GM18909 (cell line): ENCODE results near the gene SHFL.

Experiments
- ATAC-seq: cut with Tn5 transposase; IDR thresholded peaks from one replicate; pipeline ENCODE4 v1.9.1; 2021; ENCODE audit warnings: mild to moderate bottlenecking; ENCODE audit not compliant: unreplicated experiment, poor library complexity

SHFL gene

GRCh38 chr19:10086591-10087192 is 575 bp downstream of the SHFL start:
- peak; percentile 4 for ATAC-seq

- ATAC-seq, result no peak
These were observed 1.4 kb downstream of the SHFL start for GRCh38 chr19:10087296-10088061.

- ATAC-seq, result no peak
These were observed 2.9 kb downstream of the SHFL start for GRCh38 chr19:10088949-10089554.

GRCh38 chr19:10089801-10090375 is 3.8 kb downstream of the SHFL start:
- no peak for ATAC-seq

- no peak for ATAC-seq
These were observed 5.2 kb downstream of the SHFL start for GRCh38 chr19:10091370-10091687.

GRCh38 chr19:10091895-10092641 is 6.0 kb downstream of the SHFL start:
- ATAC-seq, result no peak

GRCh38 chr19:10092648-10093294 is 6.7 kb downstream of the SHFL start:
- ATAC-seq, result no peak

- no peak for ATAC-seq
These were observed 7.4 kb downstream of the SHFL start for GRCh38 chr19:10093295-10094186.

- no peak for ATAC-seq
These were observed 9.5 kb downstream of the SHFL start for GRCh38 chr19:10095622-10095947.

- peak; percentile 82 for ATAC-seq
These were observed 10.0 kb downstream of the SHFL start for GRCh38 chr19:10095948-10096614.

GRCh38 chr19:10096615-10096963 is 10.5 kb downstream of the SHFL start:
- no peak for ATAC-seq

GRCh38 chr19:10100163-10100785 is 14.2 kb downstream of the SHFL start:
- ATAC-seq, result no peak

GRCh38 chr19:10102787-10103236 is 16.7 kb downstream of the SHFL start:
- peak; percentile 33 for ATAC-seq

GRCh38 chr19:10104130-10104513 is 18.0 kb downstream of the SHFL start:
- no peak for ATAC-seq

- peak; percentile 42 for ATAC-seq
These were observed 18.8 kb downstream of the SHFL start for GRCh38 chr19:10104665-10105508.

GRCh38 chr19:10105509-10106099 is 19.5 kb downstream of the SHFL start:
- ATAC-seq, result peak; percentile 25
